ENCODE measurements around the gene CDK1.
"Not testable (repeated sequence)": the region's sequence is repeated elsewhere in the genome, so short reads cannot be mapped to it uniquely, and the experiment has no call there.

CDK1 gene

GRCh38 chr10:60834401-60834800, 56.1 kb downstream of the CDK1 start:
- Histone ChIP-seq H3K27ac (ENCODE audit: low read length) (no peak overlapping the region), H3K27me3 (ENCODE audit: low read depth, low read length) (no peaks in the 10 kb centered on the region), H3K36me3 (ENCODE audit: control insufficient read depth in 1 of 2, insufficient read depth in 2 of 2, low read length in 2 of 2) (no peaks in the 10 kb centered on the region), H3K4me1 (ENCODE audit: control insufficient read depth in 1 of 2, insufficient read depth in 2 of 2, low read length in 2 of 2) (no peaks in the 10 kb centered on the region), H3K9me3 (ENCODE audit: control insufficient read depth in 1 of 2, low read length in 2 of 2) (no peaks in the 10 kb centered on the region), H3K4me3 (ENCODE audit: low read depth in 1 of 2, low read length in 2 of 2) (no peak overlapping the region)

DNA sequence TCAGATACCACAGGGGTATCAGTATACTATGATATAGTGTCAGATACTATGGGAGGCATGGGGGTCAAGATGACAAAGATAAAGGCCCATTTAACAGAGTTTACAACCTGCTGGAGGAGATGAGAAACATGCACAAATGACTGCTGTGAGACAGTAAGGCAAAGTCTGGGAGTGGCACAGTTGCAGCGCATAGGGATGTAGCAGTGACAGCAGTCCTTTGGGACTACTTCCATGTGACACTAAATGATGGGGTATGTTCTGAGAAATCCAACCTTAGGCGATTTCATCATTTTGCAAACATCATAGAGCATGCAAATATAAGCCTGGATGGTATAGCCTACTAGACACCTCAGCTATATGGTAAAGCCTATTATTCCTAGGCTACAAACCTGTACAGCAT, 56.8 kb downstream of the CDK1 start:
- Histone ChIP-seq H3K36me3 (ENCODE audit: control insufficient read depth in 1 of 2, insufficient read depth in 2 of 2, low read length in 2 of 2) (no peaks in the 10 kb centered on the region), H3K4me1 (ENCODE audit: control insufficient read depth in 1 of 2, insufficient read depth in 2 of 2, low read length in 2 of 2) (no peaks in the 10 kb centered on the region), H3K9me3 (ENCODE audit: control insufficient read depth in 1 of 2, low read length in 2 of 2) (no peaks in the 10 kb centered on the region), H3K27me3 (ENCODE audit: low read depth, low read length) (no peaks in the 10 kb centered on the region), H3K27ac (ENCODE audit: low read length) (no peak overlapping the region), H3K4me3 (ENCODE audit: low read depth in 1 of 2, low read length in 2 of 2) (no peak overlapping the region)

DNA sequence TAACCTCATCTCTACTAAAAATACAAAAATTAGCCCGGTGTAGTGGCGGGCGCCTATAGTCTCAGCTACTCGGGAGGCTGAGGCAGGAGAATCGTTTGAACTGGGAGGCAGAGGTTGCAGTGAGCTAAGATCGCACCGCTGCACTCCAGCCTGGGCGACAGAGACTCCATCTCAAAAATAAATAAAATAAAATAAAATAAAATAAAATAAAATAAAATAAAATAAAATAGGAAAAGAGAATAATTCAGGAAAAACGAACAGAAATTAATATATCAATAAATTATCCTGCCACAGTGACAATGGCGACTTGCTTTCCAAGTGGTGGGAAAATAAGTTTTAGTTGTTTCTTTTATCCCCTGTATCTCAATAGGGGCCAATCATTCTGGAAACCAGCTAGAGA, 62.9 kb downstream of the CDK1 start:
- H3K27me3 ChIP-seq (ENCODE audit: low read depth, low read length); H3K27ac ChIP-seq (ENCODE audit: low read length); H3K4me1 ChIP-seq (ENCODE audit: control insufficient read depth in 1 of 2, insufficient read depth in 2 of 2, low read length in 2 of 2); H3K36me3 ChIP-seq (ENCODE audit: control insufficient read depth in 1 of 2, insufficient read depth in 2 of 2, low read length in 2 of 2); H3K4me3 ChIP-seq (ENCODE audit: low read depth in 1 of 2, low read length in 2 of 2); H3K9me3 ChIP-seq (ENCODE audit: control insufficient read depth in 1 of 2, low read length in 2 of 2): not testable (repeated sequence)

DNA sequence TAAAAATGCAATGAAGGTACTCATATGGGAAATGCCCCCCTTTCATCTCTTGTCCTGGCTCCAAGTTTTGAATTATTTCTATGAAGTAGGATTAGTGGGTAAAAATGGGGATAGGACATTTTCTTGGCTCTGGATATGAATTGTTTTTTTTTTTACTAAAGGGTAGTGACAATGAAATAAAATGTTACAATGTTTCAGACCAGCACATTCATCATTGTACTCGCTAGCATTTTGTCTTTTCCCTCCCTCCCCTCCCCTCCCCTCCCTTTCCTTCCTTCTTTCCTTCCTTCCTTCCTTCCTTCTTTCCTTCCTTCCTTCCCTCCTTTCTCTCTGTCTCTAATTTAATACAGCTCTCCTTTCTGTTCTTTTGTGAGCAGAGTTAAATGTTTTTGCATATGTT, 64.4 kb downstream of the CDK1 start:
- Histone ChIP-seq H3K4me3 (ENCODE audit: low read depth in 1 of 2, low read length in 2 of 2) (no peak overlapping the region), H3K36me3 (ENCODE audit: control insufficient read depth in 1 of 2, insufficient read depth in 2 of 2, low read length in 2 of 2) (no peaks in the 10 kb centered on the region), H3K27ac (ENCODE audit: low read length) (no peak overlapping the region), H3K4me1 (ENCODE audit: control insufficient read depth in 1 of 2, insufficient read depth in 2 of 2, low read length in 2 of 2) (no peaks in the 10 kb centered on the region), H3K9me3 (ENCODE audit: control insufficient read depth in 1 of 2, low read length in 2 of 2) (no peaks in the 10 kb centered on the region), H3K27me3 (ENCODE audit: low read depth, low read length) (no peaks in the 10 kb centered on the region)

Measured in muscle layer of duodenum (tissue), 2 donors.